Fibroblast of gingiva (primary cell): ENCODE measurements around the gene STAT5B.
A peak's percentile ranks its signal among the peaks of the same experiment; 100 is the strongest.

Experiments
- DNase-seq: peaks from one replicate; pipeline ENCODE4 v3.0.0-alpha.2; 2011; ENCODE audit warnings: low read depth

Gene STAT5B

DNA sequence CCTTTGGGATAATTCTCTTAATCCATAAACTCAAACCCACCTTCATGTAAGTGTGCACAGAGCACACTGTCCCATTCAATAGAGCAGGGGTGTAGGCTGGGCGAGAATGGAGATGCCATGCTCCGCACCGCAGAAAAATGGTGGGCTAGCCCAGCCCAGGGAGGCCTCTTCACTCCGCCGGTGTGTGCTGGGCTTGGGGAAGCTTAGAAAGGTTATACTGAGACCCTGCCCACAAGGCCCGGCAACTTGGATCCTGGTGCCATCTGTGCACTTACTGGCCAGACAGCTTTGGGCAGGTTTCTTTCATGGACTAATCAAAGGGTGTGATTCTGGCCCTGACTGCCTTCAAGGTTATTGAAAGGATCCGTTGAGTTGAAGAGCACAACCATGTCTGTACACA is 8.4 kb upstream of the STAT5B start:
- no peak for DNase-seq

DNA sequence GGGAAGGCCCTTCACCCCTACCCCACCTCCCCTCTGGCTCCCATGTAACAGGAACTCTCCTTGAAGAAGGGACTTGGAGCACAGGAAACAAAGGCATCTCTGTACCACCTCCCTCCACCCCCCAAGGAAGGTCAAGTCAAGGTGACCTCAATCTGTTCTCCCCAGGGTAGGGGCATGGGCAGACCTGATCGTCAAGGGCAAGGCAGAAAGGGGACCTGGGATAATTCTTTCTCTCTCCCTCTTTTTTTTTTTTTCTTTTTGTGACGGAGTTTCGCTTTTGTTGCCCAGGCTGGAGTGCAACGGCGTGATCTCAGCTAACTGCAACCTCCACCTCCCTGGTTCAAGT is 7.8 kb upstream of the STAT5B start:
- DNase-seq: no peak

GRCh38 chr17:42283241-42284023 is 7.2 kb upstream of the STAT5B start:
- no peak for DNase-seq

DNA sequence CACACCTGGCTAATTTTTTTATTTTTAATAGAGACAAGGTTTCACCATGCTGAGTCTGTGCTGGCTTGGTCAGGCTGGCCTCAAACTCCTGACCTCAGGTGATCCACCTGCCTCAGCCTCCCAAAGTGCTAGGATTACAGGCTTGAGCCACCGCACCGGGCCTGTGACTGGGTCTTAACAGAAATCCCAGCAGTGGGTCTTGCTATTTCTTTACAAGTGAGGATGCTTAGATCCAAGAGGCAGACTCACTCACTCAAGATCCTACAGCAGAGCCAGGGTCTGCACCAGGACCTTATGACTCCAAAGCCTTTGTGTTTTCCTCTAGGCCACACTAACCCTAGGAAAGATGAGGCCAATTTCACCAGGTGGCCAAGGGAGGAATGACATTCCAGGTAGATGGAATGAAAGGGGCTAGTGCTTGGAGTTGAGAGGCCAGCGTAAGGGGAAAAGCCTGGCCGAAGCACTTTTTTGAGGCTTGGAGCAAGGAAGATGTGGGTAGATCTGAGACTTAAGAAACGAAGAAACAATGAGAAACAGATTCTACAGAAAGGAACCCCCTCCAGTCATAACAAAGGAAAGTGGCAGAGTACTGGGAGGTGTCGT is 6.4 kb upstream of the STAT5B start:
- DNase-seq: no peak

GRCh38 chr17:42281571-42282096 is 5.4 kb upstream of the STAT5B start:
- no peak for DNase-seq

DNA sequence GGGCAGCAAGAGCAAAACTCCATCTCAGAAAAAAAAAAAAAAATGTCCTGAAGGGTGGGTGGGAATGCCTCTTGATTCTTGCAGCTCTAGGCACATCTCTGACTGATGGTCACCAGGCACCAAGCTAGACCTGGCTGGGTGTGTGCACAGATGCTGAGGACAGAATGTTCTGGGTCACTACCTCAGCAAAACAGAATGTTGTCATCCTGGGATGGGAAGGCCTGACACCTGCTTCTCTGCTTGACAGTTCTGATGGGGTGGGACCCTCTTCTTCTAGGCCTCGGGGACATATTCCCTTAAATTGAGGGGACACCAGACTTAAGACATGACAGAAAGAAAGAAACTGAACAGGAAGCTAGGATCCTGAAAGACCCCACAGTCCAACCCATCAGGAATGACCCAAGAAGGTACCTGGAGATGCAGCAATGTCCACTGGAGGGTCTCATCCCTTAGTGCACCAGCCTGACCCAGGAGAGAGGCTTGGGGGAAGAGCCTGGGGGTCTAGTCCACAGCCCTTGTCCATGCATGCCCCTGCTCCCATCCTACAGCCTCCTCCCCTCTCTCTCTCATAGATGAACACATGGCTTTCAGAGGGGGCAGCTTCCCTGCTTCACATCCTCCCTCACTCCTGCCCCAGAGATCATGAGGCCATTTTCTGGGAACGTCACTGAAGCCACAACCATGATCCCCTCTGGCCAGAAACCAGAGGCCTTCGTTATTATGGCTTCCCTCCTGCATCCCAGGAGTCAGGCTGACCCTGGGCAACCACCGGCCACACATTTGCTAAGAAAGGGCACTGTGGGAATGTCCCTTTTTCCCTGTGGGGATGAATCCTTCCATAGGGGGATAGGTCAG is 3.8 kb upstream of the STAT5B start:
- no peak for DNase-seq

GRCh38 chr17:42277342-42277712 is 1.1 kb upstream of the STAT5B start:
- no peak for DNase-seq

GRCh38 chr17:42276609-42277341 is 584 bp upstream of the STAT5B start:
- DNase-seq: peak; percentile 62

- DNase-seq: no peak
Observed at GRCh38 chr17:42275527-42276358, 448 bp downstream of the STAT5B start.

DNA sequence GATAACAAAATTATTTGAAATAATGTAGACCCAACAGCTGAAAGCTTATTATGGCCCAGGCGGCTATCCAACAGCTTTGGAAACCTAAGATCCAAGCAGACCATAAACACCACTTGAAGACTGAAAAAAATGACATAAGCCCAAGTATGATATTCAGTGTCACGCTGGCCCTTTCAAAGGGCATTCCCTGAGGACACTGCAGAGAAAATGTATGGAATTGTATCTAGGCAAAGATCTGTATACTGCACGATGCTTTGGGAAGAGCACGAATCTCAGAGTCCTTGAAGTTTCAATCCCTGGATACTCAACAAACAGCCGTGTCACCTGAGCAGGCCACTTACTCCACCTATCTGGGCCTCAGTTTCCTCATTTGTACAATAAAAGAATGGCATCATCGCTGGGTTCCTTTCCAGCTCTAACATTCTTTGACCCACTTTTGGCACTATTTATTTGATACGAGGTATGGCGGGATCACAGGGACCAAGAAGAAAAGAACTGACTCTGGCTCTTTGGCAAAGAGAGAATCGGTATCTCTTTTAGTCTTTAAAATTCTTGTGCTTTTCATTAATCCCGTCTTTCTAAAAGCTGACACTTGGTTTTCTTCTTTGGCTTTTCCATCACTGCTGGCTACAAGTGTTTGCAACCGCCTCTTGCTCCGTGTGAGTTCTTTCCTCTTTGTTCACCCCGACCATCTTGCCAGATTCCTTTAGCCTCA is 1.2 kb downstream of the STAT5B start:
- DNase-seq: peak; percentile 23

DNA sequence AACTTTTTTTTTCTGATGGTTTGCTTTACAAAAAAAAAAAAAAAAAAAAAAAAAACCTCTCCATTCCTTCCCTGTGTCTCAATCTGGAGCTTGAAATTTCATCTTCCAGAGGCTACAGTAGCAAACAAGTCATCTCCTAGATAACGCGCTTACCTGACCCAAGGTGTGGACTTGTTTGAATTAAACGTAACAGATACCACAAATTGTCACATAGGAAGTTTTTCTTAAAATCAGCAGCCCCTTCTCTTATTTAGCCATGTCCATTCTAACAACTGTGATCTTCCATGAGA is 2.0 kb downstream of the STAT5B start:
- DNase-seq: no peak

GRCh38 chr17:42273474-42274252 is 2.5 kb downstream of the STAT5B start:
- DNase-seq: no peak

DNA sequence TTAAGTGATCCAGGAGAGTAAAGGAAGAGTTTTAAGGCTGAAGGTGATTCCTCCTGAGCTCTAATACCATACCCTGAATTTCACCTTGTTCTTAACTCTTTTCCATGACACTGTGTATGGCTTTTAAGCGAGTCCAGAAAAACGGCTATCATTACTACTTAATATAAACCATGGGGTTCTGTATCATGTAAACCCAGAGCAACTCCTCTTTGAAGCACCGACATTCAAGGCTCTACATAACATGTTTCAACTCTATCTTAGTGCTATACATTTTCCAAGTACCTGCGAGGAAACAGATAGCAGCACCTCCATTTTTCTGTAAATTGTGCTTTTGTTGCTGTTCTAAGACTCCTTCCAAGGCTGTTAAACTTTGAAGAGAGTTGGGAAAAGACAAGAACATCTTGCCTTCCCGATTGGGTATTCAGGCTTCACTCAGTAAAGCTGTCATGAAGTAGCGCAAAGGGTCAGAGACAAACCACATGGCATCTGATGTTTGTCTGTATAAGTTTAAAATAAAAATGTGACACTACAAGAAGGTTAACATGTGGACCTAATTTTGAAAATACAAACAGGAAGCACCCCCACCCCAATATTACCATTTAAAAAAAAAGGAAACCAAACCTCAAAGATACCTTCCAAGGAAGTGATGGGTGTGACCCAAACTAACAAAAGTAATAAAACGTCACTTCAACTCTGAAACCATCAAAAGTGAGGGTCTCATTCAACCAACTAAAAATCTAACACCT is 3.9 kb downstream of the STAT5B start:
- no peak for DNase-seq

GRCh38 chr17:42271779-42272035 is 4.5 kb downstream of the STAT5B start:
- DNase-seq: no peak

GRCh38 chr17:42271006-42271778 is 5.0 kb downstream of the STAT5B start:
- DNase-seq: no peak

GRCh38 chr17:42270596-42270995 is 5.6 kb downstream of the STAT5B start:
- peak; percentile 57 for DNase-seq

DNA sequence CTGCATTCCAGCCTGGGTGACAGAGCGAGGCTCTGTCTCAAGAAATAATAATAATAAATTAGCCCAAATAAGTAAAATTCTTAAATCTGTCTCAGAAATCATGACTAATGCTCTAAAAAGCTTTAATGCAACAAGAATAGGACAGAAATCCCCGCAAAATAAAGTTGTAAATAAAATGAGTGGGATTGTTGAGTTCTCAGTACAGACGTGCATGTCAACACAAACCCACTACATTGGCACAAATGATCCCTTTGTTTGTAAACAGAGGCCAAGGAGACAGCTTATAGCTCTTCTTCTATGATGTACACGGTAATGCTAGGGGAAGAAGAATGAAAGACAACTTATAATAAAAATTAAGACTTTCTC is 6.0 kb downstream of the STAT5B start:
- DNase-seq: no peak

DNA sequence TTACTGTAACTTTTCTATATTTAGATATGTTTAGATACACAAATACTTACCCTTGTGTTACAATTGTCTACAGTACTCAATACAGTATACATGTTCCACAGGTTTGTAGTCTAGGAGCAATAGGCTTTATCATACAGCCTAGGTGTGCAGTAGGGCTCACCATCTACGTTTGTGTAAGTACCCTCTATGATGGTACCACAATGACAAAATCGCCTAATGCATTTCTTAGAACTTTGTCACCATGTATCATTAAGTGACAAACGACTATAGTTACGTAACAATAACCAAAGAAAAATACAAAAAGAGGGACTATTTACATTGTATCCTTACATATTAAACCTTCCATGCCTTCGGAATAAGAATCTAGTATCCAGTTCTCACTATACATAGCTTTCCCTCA is 8.0 kb downstream of the STAT5B start:
- no peak for DNase-seq
